Measurements from ENCODE around the gene AHCYL2. TPM values are rescaled to one million over a fixed set of nuclear protein-coding genes. Genes with fewer than 3 reads are reported as not detected.
"Not testable (repeated sequence)": the region's sequence is repeated elsewhere in the genome, so short reads cannot be mapped to it uniquely, and the experiment has no call there.

Gene AHCYL2
- total RNA-seq, 4 donors from 2014 or later, result 83.2 to 149 (median 101) TPM

DNA sequence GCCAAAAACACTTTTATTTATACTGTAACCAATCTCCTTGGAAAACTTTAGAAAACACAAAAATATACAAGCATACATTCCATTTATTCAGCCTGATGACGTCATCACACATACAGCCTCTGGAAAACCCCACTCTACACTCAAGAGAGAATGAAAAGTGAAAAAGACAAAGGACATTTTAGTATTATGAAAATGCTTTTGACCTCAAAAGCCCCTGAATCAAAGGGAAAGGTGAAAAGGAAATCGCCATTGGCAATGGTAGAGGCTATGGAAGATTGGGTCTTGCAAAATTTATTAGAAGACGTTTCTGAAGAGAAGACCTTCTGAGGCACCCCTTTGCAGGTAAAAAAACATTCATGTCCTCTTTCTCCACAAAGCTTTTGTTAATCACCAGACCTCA, 126.5 kb downstream of the AHCYL2 start:
- DNase-seq, result no peak
- Histone ChIP-seq H3K4me3 (replicated peaks in 1 of 3) (no peak overlapping the region), H3K36me3 (no peaks in the 10 kb centered on the region), H3K4me1 (no peaks in the 10 kb centered on the region), H3K9me3 (no peaks in the 10 kb centered on the region), H3K27ac (no peak overlapping the region), H3K27me3 (no peaks in the 10 kb centered on the region)
- no peak for TF ChIP-seq POLR2A (IDR thresholded peaks at IDR 0.05)
- TF ChIP-seq, protein P1, sequence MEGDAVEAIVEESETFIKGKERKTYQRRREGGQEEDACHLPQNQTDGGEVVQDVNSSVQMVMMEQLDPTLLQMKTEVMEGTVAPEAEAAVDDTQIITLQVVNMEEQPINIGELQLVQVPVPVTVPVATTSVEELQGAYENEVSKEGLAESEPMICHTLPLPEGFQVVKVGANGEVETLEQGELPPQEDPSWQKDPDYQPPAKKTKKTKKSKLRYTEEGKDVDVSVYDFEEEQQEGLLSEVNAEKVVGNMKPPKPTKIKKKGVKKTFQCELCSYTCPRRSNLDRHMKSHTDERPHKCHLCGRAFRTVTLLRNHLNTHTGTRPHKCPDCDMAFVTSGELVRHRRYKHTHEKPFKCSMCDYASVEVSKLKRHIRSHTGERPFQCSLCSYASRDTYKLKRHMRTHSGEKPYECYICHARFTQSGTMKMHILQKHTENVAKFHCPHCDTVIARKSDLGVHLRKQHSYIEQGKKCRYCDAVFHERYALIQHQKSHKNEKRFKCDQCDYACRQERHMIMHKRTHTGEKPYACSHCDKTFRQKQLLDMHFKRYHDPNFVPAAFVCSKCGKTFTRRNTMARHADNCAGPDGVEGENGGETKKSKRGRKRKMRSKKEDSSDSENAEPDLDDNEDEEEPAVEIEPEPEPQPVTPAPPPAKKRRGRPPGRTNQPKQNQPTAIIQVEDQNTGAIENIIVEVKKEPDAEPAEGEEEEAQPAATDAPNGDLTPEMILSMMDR (IDR thresholded peaks at IDR 0.05), result no peak
- 82 to 86% methylated on average over 3 of the region's 3 CpGs for WGBS, 2 donors
- intact Hi-C loops (cut with DNase I), result loop anchor here (10.0 kb wide), 1 partner anchor 113 kb away; no protein-coding TSS in a partner anchor

DNA sequence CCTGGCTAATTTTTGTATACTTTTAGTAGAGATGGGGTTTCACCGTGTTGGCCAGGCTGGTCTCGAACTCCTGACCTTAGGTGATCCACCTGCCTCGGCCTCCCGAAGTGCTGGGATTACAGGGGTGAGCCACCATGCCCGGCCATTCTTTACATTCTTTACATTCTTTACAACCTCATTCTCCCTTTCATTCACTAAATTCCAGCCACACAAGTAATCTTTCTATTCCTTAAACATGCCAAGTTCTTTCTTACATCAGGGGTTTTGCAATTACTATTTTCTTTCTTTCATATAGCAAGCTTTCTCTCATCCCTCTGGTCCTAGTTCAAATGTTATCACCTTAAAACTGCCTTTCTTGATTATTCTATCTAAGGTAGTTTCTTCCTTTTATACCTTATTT, 128.3 kb downstream of the AHCYL2 start:
- H3K9me3 ChIP-seq; H3K36me3 ChIP-seq; H3K27me3 ChIP-seq; H3K27ac ChIP-seq; H3K4me3 ChIP-seq (replicated peaks in 1 of 3); H3K4me1 ChIP-seq; DNase-seq: not testable (repeated sequence)
- 92 to 96% methylated on average over 5 of the region's 5 CpGs for WGBS, 2 donors
- intact Hi-C loops (cut with DNase I), result loop anchor here (10.0 kb wide), 1 partner anchor 112 kb away; no protein-coding TSS in a partner anchor

DNA sequence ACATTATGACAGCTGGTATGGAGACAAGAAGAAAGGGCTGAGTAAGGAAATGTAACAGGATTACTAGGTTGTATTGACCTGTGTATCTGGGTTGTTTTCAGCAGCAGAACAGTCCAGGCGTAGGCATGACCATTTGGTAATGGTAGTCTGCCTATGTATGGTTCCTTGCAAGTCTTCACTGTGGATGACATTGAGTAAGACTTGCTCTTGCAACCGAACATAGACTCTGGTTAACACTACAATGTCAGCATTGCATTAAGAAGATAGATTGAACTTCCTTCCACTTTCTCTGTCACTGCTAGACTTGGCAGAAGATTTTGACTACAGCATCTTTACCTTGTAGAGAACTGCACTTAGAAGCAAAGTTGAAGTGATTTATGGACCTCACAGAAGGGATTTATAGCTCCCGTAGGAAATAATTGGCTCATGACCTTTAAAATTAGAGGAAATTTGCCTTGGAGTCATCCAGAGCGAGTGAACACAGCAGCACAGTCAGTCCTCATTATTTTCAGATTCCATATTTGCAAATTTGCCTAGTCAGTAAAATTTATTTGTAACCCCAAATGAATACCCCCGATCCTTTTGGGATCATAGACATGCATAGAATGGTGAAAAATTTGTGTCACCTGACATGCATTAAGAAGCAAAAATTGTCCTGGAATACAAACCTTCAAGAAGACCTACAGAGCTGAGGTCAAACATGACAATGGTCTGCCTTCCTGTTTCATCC, 129.8 kb downstream of the AHCYL2 start:
- Histone ChIP-seq H3K27me3 (no peaks in the 10 kb centered on the region), H3K27ac (no peak overlapping the region), H3K9me3 (no peaks in the 10 kb centered on the region), H3K4me3 (replicated peaks in 1 of 3) (no peak overlapping the region), H3K36me3 (no peaks in the 10 kb centered on the region), H3K4me1 (no peaks in the 10 kb centered on the region)
- 81 to 90% methylated on average over 5 of the region's 5 CpGs for WGBS, 2 donors
- no peak for TF ChIP-seq POLR2A (IDR thresholded peaks at IDR 0.05)
- TF ChIP-seq, protein P1 (IDR thresholded peaks at IDR 0.05), result no peak
- intact Hi-C loops (cut with DNase I), result loop anchor here (10.0 kb wide), 1 partner anchor 110 kb away; no protein-coding TSS in a partner anchor
- DNase-seq, result no peak

DNA sequence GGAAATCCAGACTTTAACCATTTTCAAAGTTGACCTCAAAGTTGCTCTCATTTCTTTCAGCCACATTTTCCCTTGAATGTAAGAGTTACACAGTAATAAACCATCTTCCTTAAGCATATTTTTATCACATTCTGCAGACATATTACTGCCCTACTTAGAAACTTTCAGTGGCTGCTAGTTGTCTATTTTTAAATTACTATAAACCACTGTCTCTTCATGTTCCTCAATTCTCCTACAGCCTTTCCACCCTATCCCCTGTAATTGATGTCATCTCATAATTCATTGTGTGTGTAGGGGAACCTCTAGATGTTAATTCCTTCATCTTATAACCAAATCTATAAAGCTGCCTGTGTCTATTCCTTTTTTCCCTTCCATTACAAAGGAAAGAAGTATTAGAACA, 131.3 kb downstream of the AHCYL2 start:
- Histone ChIP-seq H3K36me3 (no peaks in the 10 kb centered on the region), H3K4me3 (replicated peaks in 1 of 3) (no peak overlapping the region), H3K4me1 (no peaks in the 10 kb centered on the region), H3K27me3 (no peaks in the 10 kb centered on the region), H3K9me3 (no peaks in the 10 kb centered on the region), H3K27ac (no peak overlapping the region)
- TF ChIP-seq, protein P1 (IDR thresholded peaks at IDR 0.05), result no peak
- TF ChIP-seq POLR2A (IDR thresholded peaks at IDR 0.05), result no peak
- intact Hi-C loops (cut with DNase I), result loop anchor here (10.0 kb wide), 1 partner anchor 109 kb away; no protein-coding TSS in a partner anchor
- no peak for DNase-seq

DNA sequence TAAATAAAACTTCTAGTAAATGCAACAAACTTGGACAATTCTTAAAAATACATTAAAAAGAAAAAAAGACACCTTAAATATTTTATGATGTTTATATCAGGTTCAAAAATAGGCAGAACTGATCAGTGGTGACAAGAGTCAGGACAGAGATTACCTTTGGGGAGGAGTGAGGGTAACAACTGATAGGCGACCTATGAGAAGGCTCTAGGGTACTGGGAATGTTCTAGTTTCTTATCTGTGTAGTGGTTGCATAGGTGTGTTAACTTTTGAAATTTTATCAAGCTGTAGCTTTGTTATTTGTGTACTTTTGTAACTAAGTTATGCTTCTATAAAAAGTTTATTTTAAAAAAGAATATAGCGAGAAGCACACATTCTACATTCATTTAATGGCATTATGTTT, 134.3 kb downstream of the AHCYL2 start:
- no peaks in the 10 kb centered on the region for H3K27me3 ChIP-seq
- WGBS, 2 donors, result 96 to 97% methylated on average over 2 of the region's 2 CpGs
- no peak overlapping the region for H3K27ac ChIP-seq
- intact Hi-C loops (cut with DNase I), result loop anchor here (10.0 kb wide), 1 partner anchor 106 kb away; no protein-coding TSS in a partner anchor
- no peak for DNase-seq
- TF ChIP-seq POLR2A (IDR thresholded peaks at IDR 0.05), result no peak
- TF ChIP-seq, protein P1 (IDR thresholded peaks at IDR 0.05), result no peak
- H3K36me3 ChIP-seq, result no peaks in the 10 kb centered on the region
- no peak overlapping the region for H3K4me3 ChIP-seq (replicated peaks in 1 of 3)
- no peaks in the 10 kb centered on the region for H3K4me1 ChIP-seq
- no peaks in the 10 kb centered on the region for H3K9me3 ChIP-seq
